ENCODE measurements around the gene PHKG1.
"Not testable (repeated sequence)": the region's sequence is repeated elsewhere in the genome, so short reads cannot be mapped to it uniquely, and the experiment has no call there.

PHKG1 gene

DNA sequence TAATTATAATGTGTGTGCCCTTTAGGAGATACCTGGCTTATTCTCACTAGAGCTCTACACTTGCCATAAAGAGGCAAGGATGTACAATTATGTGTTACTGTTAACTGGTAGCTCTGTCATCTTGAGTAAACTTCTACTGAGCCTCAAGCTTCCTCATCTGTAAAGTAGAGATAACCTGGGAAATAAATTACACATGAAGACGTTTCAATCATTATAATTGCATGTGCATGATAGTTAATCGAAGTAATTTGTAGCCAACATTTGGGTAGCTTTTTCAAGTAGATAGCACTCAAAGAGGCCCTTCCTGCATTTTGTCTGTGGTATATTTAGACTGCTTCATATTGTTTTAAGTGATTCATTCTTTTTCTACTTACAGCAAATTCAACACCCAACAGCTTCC is 38.8 kb downstream of the PHKG1 start:
- Mint-ChIP-seq H3K4me3 (peak overlapping the region; percentile 67 to 98 (median 72)), H3K27ac (peak overlapping the region in 1 of 3 experiments; percentile 41), H3K36me3 (ENCODE audit: low read depth) (peaks cover 57% of the 10 kb centered on the region), H3K4me1 (peaks cover 15% of the 10 kb centered on the region), H3K9me3 (no peaks in the 10 kb centered on the region), H3K27me3 (ENCODE audit: low read depth) (no peaks in the 10 kb centered on the region)
- TF ChIP-seq, protein P1, sequence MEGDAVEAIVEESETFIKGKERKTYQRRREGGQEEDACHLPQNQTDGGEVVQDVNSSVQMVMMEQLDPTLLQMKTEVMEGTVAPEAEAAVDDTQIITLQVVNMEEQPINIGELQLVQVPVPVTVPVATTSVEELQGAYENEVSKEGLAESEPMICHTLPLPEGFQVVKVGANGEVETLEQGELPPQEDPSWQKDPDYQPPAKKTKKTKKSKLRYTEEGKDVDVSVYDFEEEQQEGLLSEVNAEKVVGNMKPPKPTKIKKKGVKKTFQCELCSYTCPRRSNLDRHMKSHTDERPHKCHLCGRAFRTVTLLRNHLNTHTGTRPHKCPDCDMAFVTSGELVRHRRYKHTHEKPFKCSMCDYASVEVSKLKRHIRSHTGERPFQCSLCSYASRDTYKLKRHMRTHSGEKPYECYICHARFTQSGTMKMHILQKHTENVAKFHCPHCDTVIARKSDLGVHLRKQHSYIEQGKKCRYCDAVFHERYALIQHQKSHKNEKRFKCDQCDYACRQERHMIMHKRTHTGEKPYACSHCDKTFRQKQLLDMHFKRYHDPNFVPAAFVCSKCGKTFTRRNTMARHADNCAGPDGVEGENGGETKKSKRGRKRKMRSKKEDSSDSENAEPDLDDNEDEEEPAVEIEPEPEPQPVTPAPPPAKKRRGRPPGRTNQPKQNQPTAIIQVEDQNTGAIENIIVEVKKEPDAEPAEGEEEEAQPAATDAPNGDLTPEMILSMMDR (IDR thresholded peaks at IDR 0.05; ENCODE audit: unreplicated experiment in 3 of 3): no peak

DNA sequence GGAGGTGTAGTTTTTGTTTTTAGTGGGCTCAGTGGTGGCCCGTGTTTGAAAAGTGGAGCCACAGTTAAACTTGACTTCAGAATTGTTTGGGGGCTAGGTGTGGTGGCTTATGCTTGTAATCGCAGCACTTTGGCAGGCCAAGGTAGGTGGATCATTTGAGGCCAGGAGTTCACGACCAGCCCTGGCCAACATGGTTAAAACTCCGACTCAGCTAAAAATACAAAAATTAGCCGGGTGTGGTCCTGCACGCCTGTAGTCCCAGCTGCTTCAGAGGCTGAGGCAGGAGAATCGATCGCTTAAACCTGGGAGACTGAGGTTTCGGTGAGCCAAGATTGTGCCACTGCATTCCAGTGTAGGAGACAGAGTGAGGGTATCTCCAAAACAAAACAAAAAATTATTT is 39.4 kb downstream of the PHKG1 start:
- Mint-ChIP-seq H3K4me3 (peak overlapping the region; percentile 92 to 98 (median 97)), H3K27me3 (ENCODE audit: low read depth) (no peaks in the 10 kb centered on the region), H3K36me3 (ENCODE audit: low read depth) (peaks cover 53% of the 10 kb centered on the region), H3K9me3 (no peaks in the 10 kb centered on the region), H3K27ac (peak overlapping the region in 1 of 3 experiments; percentile 97), H3K4me1 (peaks cover 17% of the 10 kb centered on the region)
- TF ChIP-seq, protein P1 (IDR thresholded peaks at IDR 0.05; ENCODE audit: unreplicated experiment in 3 of 3): no peak

DNA sequence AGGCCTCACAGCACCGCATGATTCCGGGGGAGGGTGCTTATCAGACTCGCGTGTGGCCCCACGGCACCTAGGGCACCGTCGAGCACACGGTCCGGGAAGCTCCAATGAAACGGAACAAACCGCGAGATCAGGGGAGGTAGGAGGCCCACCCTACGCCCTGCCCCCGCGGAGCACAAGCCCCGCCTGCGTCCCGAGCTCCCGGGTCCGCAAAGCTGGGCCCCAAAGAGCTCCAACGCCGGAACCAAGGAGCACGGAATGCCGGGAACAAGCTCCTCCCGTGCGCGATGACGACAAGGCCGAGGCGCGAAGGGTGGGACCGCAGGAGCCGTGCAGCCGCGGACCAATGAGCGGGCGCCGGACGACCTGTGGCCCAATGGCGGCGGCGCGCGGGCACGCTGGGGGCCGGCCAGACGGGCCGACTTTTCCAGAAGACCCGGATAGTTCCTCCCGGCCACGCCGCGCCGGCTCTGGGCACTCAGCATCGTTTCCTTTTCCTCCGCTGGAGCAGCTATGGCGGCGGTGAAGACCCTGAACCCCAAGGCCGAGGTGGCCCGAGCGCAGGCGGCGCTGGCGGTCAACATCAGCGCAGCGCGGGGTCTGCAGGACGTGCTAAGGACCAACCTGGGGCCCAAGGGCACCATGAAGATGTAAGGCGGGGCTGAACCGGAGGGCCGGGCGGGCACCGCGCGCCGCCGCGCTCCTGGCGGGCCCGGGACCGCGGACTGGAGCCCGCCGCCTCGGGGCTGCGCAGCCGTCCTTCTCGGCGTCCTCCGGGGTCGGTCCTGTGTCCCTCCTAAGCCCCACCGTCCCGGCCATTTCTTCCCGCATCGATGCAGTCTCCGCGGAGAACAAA is 41.2 kb downstream of the PHKG1 start, which contains the start of the genes CCT6A and PSPH:
Gene CCT6A (plus strand): TSS at position 427 of the 853 bp plus-strand sequence. CDS start 84 bp downstream, at position 511.
Gene PSPH (minus strand): TSS at position 106 of the 853 bp plus-strand sequence. CDS start 30,232 bp downstream, outside the sequence.
- H3K4me3 Mint-ChIP-seq: peak within 1 kb of the TSS; percentile 92 to 99 (median 98)
- H3K27me3 Mint-ChIP-seq (ENCODE audit: low read depth): no peaks in the 10 kb centered on the region
- H3K4me1 Mint-ChIP-seq: peaks cover 26% of the 10 kb centered on the region
- peaks cover 37% of the 10 kb centered on the region for H3K36me3 Mint-ChIP-seq (ENCODE audit: low read depth)
- TF ChIP-seq, protein P1 (IDR thresholded peaks at IDR 0.05; ENCODE audit: unreplicated experiment in 3 of 3): no peak
- no peaks in the 10 kb centered on the region for H3K9me3 Mint-ChIP-seq
- H3K27ac Mint-ChIP-seq: peak within 1 kb of the TSS; percentile 97 to 100 (median 98)

DNA sequence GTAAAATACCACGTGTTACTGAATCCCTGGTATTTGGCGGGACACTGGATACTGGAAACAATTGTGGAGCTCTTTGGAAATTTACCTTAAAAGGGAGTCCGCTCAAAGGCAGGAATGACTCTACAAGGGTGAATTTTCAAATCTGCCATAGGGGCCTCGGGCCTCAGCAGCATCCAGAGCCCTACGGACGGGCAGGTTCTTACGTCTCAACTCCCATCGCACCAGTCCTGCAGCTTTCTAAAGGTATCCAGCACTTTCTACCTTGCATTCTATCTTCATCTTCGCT is 41.8 kb downstream of the PHKG1 start:
- TF ChIP-seq, protein P1 (IDR thresholded peaks at IDR 0.05; ENCODE audit: unreplicated experiment in 3 of 3): no peak
- peaks cover 32% of the 10 kb centered on the region for H3K36me3 Mint-ChIP-seq (ENCODE audit: low read depth)
- peaks cover 26% of the 10 kb centered on the region for H3K4me1 Mint-ChIP-seq
- H3K9me3 Mint-ChIP-seq: no peaks in the 10 kb centered on the region
- peak overlapping the region; percentile 97 to 100 (median 98) for H3K27ac Mint-ChIP-seq
- H3K27me3 Mint-ChIP-seq (ENCODE audit: low read depth): no peaks in the 10 kb centered on the region
- peak overlapping the region; percentile 92 to 99 (median 98) for H3K4me3 Mint-ChIP-seq

DNA sequence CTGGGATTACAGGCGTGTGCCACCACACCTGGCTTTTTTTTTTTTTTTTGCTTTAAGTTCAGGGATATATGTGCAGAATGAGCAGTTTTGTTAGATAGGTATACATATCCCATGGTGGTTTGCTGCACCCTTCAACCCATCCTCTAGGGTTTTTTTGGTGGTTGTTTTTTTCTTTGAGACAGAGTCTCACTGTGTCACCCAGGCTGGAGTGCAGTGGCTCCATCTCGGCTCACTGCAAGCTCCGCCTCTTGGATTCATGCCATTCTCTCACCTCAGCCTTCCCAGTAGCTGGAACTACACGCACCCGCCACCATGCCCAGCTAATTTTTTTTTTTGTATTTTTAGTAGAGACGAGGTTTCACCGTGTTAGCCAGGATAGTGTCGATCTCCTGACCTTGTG is 44.0 kb downstream of the PHKG1 start:
- H3K9me3 Mint-ChIP-seq; H3K27me3 Mint-ChIP-seq (ENCODE audit: low read depth): not testable (repeated sequence)
- Mint-ChIP-seq H3K36me3 (ENCODE audit: low read depth) (peaks cover 15% of the 10 kb centered on the region), H3K4me3 (peak overlapping the region in 2 of 3 experiments; percentile 19 to 38), H3K4me1 (peaks cover 26% of the 10 kb centered on the region), H3K27ac (peak overlapping the region; percentile 61 to 67 (median 65))

DNA sequence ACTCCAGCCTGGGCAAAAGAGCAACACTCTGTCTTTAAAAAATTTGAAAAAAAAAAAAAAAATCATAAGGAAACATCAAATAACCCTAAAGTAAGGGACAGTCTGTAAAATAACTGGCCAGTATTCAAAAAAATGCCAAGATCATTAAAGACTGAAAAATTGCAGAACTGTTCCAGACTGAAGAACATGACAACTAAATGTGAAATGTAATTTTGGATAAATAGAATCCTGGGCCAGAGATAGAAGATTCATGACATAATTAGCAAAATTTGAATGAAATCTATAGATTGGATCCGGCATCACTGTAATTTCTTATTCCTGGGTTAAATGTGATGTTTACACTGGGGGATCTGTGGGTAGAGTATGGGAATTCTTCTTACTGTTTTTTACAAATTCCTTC is 44.5 kb downstream of the PHKG1 start:
- Mint-ChIP-seq H3K9me3 (no peaks in the 10 kb centered on the region), H3K4me3 (peak overlapping the region; percentile 7 to 40 (median 12)), H3K27me3 (ENCODE audit: low read depth) (no peaks in the 10 kb centered on the region)

DNA sequence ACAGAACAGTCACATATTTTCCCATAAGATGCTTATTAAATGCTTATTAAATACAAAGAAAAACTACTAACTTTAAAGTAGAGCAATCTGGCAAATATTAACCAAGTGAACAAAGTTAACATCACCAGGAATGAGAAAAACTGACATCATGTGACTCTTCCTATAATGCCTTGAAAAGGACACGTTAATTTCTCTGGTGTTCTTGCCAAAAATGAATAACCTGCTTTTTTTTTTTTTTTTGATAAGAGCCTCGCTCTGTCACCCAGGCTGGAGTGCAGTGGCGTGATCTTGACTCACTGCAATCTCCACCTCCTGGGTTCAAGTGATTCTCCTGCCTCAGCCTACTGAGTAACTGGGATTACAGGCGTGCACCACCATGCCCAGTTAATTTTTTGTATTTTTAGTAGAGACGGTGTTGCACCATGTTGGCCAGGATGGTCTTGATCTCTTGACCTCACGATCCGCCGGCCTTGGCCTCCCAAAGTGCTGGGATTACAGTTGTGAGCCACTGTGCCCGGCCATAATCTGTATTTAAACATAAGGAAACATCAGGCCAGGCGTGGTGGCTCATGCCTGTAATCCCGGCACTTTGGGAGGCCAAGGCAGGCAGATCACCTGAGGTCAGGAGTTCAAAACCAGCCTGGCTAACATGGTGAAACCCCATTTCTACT is 45.2 kb downstream of the PHKG1 start:
- peaks cover 26% of the 10 kb centered on the region for H3K4me1 Mint-ChIP-seq
- H3K4me3 Mint-ChIP-seq; H3K9me3 Mint-ChIP-seq; H3K27me3 Mint-ChIP-seq (ENCODE audit: low read depth); H3K36me3 Mint-ChIP-seq (ENCODE audit: low read depth): not testable (repeated sequence)
- H3K27ac Mint-ChIP-seq: peak overlapping the region; percentile 99 to 100 (median 99)

More for the DNA sequence above, 44.5 kb downstream of the PHKG1 start:
- H3K36me3 Mint-ChIP-seq (ENCODE audit: low read depth): peaks cover 10% of the 10 kb centered on the region
- TF ChIP-seq, protein P1 (IDR thresholded peaks at IDR 0.05; ENCODE audit: unreplicated experiment in 3 of 3): no peak
- peak overlapping the region; percentile 61 to 67 (median 65) for H3K27ac Mint-ChIP-seq
- H3K4me1 Mint-ChIP-seq: peaks cover 26% of the 10 kb centered on the region

All from nephron (organoid).